Right renal pelvis (tissue), 4 donors: ENCODE data around the gene MIS18A. TPM values are rescaled to one million over a fixed set of nuclear protein-coding genes. Genes with fewer than 3 reads are reported as not detected.
A peak's percentile ranks its signal among the peaks of the same experiment; 100 is the strongest.
"Not testable (repeated sequence)": the region's sequence is repeated elsewhere in the genome, so short reads cannot be mapped to it uniquely, and the experiment has no call there.

Experiments
- DNase-seq, 4 donors: peaks; one replicate each; pipeline ENCODE4 v3.0.0-alpha.2; 2013; ENCODE audit warnings: low read depth in 4 of 4, low spot score in 3 of 4, missing footprints in 1 of 4
- polyA plus RNA-seq, 4 donors: library from polyadenylated mRNA; unstranded; fragments of 120-200 nt; gene quantifications; one replicate each; pipeline ENCODE4 v1.2.1, GENCODE V29; 2013; ENCODE audit not compliant: insufficient read length in 4 of 4

MIS18A gene, protein sequence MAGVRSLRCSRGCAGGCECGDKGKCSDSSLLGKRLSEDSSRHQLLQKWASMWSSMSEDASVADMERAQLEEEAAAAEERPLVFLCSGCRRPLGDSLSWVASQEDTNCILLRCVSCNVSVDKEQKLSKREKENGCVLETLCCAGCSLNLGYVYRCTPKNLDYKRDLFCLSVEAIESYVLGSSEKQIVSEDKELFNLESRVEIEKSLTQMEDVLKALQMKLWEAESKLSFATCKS
- polyA plus RNA-seq, result 10 to 100 TPM; 23.7 to 26.7 (median 25.3) TPM

DNA sequence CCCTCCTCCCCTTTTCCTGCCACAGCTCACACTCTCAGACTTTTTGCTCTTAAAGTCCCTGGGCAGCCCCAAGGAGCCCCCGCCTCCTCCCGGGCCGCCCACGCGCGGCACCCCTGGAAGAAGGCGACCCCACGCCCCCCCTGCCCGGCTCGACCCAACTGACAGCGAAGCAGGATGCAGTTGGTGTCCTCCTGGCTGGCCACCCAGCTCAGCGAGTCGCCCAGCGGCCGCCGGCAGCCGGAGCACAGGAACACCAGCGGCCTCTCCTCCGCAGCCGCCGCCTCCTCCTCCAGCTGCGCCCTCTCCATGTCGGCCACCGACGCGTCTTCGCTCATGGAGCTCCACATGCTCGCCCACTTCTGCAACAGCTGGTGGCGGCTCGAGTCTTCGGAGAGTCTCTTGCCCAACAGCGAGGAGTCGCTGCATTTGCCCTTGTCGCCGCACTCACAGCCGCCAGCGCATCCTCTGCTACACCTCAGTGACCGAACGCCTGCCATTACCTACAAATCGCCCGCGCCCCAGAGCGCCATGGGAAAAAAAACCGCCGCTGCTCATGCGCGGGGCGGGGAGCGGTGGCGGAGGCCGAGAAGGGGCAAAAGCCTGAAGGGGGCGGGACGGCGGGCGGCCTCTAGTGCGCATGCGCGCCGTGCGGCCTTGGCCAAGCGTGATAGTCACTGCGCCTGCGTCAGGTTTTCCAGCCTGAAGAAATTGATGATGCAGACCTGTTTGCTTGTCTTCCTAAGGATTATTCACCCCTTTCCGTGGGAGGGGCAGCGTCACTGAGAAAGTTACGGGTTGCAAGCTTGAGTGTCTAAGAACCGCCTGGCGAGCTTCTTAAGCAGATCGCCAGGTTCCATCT, at the start of gene MIS18A:
MIS18A (minus strand) TSS at position 532 of the 859 bp plus-strand sequence; CDS start at position 497, 35 bp downstream.
- peak; percentile 90 to 93 (median 92) for DNase-seq

DNA sequence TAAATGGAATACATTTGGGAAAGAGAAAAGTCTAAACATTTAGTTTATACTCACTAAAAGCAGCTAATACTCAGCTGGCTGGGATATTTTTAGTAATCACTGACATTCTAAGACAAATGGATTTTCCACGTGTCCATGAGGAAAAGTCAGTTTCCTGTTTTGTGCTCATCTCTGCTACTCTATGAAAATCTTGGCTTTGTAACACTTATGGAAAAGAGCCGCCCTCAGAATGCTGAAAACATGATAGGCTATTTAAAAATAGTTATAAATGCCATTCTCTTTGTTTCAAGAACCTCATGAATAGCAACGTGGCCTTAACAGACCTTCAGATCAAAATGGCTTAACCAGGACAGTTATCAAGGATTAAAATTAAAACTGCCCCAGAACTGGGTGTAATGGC, 49.7 kb upstream of the MIS18A start:
- DNase-seq, result peak in 1 of 4 donors; percentile 38

DNA sequence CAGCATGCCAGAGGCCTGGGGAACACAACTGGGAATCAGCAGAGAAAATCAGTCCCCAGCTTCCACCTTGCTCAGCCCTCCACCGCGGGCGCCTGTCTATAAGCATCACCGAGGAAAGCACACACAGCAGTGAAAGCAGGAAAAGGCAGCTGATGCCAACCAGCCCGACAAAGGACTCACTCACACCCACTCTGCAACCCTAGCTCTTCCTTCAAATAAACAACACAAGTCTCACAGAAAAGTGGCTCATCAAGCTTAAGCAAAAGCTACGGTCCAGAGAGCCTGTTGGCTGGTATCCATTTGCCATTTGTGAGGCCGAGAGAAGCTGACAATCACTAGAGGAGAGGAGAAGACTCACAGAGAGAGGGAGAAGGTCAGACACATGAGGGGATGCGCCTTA, 46.9 kb upstream of the MIS18A start:
- no peak for DNase-seq

DNA sequence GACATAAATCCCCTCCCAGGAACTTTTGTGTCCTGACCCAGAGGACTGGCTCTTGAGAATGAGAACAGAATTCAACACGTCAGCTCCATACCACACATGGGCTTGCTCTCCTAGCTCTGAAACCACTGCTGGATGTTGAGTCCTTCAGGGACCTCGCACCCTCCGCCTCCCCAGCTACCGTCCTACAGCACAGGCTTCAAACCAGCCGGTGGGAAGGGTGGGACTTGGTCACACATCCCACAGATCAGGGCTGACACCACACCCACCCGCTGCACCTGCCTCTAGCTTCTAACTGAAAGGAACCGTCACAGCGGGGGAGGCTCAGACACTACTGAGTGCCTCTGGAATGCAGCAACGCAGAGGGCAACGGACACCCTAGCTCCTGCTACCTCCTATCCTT, 43.8 kb upstream of the MIS18A start:
- no peak for DNase-seq

DNA sequence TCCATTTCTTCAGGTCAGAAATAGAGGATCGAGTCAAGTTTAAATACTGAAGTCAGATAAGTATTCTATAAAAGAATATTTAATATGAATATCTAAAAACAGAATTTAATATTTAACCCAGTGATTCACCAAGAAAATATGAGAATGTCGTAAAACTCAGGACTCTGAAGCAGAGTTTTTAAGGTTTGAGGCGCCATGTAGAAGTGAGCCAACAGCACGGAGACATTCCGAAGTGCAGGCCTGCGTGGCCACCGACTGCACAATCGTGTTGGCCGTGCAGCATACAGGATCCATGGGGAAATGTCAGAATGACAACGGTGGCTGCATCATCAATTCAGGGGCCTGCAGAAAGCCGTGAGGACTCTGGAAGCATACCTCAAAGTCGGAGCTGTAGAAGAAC, 43.3 kb upstream of the MIS18A start:
- DNase-seq, result no peak

DNA sequence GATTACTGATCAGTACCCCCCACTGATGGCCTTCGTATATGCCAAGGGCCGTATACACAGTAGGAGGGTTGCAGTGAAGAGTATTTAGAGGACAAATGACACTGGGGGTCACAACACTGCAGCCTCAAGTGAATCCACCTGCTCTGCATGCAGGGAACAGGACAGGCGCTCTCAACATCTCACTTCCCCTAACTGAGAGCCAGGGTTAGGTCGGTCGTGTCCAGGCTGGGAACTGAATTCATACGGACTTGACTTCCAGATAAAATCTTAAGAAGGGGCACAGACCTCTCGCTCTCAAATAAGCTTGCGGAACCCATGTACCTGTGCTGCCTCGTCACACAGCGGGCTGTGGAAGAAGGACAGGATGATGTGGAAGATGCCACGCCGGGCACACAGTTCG, 42.6 kb upstream of the MIS18A start:
- no peak for DNase-seq

DNA sequence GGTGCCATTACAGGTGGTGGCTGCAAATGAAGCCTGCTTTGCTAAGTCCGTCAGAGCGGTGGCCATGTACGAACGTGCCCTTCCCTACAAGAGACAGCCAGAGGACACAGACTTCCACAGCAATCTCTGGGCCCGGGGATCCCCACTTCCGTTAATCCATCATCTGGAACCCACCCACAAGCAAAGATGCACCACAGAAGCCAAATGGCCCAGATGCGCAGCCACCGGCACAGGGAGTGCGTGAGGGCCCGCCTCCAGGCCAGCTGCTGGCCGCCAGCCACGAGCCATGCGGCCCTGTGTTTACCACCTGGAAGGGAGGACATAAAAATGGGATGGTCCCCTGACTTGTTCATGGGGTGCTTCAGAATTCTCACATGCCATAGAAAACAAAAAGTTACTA, 41.9 kb upstream of the MIS18A start:
- DNase-seq, result no peak

DNA sequence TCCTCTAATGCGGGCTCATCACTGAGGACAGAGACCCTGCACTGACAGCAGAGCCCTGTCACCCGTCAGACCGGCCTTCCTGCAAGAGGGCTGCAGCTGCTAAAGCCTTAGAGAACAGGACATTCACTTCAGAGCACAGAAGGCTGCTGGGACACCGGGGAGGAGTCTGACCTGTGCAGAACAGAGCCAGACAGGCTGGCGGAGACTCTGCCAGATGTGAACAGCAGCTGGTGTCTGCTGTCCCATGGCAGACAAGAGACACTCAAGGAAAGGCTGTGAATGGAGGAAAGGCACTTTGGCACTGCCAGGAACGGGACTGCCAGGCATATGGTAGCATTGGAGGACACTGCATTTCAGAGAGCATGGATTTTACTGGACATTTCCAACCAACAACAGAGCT, 41.2 kb upstream of the MIS18A start:
- no peak for DNase-seq

DNA sequence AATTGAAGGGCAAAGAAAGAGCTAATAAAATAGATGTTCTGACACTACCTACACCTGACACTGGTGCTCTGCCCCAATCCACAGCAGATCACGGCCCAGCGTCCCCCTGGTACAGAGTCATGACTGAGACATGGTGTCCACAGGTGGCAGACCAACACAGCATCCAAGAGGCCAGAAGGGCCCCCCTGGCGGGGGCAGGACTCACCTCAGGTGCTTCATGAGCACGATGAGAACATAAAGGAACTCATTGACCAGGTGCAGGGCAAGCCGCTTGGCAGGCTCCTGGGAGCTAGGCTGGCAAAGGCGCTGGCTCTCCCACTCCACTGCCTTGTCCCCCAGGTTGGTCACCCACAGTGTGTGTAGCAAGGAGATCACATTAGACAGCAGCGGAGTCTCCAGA, 40.2 kb upstream of the MIS18A start:
- no peak for DNase-seq

DNA sequence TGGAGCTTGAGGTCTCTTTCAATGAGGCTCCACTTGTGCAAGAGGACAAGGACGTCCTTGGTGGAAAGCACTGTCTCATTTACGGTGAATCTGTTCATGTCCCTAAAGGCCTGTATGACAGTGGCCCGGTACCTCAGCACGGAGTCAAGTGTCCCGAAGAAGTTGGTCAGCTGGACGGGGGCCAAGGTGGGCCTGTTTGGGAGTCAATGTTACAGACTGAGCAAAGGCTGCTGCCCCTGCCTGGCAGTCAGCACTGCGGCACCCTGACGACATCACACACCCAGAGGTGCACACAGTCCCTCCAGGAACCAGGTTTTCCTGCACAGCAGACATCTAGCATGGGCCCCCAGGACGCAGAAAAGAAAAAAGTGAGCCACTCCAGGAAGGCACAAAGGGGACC, 38.9 kb upstream of the MIS18A start:
- no peak for DNase-seq

DNA sequence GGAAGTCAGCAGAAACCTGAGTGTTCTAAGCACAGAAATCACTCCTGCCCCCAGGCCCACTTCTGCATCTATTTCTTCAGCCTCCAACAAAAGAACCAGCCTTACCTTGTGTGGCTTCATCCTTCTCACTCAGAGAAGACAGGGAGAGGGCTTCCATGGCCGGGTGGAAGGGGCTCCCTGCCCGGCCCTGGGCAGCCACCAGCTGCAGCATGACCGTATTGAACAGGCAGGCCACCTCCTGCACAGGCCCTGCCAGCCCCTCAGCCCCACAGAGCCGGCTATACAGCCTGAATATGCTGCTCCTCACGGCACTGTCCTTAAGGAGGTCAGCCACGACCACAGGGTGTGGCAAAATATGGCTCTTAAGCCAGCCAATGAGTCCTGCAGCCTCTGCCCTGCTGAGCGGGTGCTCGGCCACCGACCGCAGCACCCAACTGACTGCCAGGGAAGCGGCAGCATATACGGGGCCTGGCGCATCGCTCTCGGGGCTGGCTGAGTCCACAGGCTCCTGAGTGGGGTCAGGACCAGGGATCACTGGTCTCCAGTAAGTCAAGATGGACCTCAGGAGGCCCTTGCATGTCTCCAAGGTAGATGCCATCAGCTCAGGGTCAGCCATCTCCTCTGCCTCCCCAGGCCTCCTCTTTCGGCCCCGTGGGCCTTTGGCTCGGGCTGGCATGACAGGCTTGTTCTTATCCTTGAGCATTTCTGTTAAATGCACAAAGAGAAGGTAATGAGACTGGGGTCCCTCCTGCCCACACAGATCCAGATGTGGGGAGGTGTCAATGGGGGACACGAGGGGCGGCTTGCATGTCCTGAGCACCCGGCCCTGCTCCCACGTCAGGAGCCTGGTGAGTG, 37.7 kb upstream of the MIS18A start:
- DNase-seq, result no peak

DNA sequence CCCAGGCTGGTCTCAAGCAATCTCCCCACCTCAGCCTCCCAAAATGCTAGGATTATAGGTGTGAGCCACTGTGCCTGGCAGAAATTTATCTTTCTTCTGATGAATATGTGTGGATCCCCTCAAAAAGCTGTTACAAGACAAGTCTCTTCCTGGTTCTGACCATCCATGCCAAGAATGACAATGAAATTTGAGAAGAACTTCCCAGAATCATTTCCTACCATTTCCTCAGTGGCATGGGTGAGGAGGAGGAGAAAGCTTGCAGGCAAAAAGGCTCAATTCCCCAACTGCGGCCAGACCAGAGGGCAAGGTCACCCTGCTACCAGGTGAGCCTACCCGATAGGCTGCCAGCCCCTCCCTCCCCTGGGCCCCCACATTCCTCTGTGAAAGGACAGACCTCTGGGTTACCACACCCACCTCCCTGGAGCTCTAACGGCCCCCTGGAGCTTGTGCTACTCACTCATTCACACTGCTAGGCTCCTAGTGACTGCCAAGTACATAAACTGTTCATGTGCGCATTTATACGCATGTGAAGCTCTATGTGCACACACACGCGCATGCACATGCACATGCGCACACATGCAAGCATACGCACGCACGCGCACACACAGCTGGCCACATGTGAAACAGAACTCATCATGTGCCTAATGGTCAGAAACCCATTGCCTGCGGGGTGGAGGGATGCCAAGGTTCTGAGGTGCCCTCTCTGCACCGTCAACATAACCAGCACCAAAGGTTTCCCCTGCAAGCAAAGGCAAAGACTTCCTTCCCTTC, 36.8 kb upstream of the MIS18A start:
- DNase-seq, result no peak

DNA sequence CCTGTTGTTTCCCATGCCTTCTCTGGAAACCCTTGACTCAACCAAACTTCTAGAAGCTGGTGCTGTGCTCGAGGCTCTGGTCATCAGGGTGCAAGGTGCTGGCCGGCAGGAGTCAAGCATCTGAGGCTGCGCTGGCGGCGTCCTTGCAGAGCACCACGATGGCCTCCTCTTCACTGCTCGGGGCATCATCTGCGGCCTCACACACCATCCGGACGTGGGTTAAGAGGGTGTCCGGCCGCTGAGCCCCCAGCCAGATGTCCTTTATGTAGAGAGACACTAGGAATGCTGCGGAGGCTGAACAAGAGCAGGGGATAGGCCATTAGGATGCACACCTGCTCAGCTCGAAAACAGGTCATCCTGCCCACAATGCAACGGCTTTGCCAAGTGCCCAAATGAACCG, 36.0 kb upstream of the MIS18A start:
- no peak for DNase-seq

DNA sequence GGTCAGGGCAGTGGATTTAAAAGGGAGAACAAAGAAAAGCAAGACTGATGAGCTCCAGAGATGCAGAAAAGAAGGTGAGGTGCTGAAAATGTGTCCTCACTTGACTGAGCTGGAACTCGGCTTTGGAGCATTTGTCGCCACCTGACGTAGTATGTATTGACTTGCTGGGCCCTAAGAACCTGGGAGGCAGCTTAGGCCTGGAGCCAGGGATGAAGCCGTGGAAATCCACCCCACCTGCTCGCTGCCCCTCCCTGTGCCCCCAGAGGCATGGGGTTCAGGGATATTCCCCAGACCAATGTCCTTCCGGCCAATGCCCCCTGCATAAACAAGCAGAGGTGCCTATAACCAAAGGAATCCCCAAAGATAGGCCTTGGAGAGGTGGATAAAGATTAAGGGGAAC, 34.1 kb upstream of the MIS18A start:
- no peak for DNase-seq

DNA sequence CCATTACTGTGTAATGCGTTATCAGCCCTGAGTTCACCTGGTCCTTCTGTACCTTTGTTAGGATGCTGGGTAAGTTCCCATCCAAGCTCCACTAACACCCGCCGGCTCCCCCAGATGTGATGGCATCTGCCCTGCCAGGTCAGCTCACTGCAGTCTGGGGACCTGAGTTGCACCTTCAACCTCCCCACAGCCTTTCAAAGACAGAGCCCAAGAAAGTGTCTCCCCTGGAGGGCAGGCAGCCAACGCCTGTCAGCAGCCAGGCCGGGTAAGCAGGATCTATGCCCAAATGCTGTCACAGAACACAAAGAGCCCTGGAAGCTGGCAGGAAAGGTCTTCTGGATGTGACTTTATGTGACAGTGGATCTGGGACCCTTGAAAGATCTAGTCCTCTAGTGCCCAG, 33.5 kb upstream of the MIS18A start:
- no peak for DNase-seq

DNA sequence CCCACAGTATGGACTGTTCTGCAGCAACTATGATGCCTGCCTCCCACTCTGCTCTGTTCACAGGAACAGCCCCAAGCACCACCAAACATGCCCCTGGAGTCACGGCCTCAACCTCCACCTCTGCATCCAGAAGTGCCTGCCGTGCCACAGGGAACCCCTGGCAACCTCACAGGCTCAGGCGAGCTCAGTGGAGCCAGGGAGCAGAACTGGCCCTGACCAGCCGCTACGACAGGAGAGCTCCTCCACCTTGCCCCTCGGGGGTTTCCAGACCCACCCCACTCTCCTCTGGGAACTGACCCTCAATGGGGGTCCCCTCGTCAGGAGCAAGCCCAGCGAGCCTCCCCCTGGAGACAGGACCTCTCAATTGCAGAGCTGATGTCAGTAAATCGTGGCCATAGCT, 32.8 kb upstream of the MIS18A start:
- no peak for DNase-seq

DNA sequence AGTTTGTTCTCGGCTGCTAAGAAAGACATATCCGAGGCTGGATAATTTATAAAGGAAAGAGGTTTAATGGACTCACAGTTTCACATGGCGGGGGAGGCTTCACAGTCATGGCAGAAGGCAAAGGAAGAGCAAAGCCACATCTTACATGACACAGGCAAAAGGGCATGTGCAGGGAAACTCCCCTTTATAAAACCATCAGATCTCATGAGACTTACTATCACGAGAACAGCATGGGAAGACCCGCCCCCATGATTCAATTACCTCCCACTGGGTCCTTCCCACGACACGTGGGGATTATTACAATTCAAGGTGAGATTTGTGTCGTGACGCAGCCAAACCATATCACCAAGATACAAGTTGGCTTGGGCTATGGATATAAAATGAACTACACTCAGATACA, 32.1 kb upstream of the MIS18A start:
- DNase-seq, result not testable (repeated sequence)

DNA sequence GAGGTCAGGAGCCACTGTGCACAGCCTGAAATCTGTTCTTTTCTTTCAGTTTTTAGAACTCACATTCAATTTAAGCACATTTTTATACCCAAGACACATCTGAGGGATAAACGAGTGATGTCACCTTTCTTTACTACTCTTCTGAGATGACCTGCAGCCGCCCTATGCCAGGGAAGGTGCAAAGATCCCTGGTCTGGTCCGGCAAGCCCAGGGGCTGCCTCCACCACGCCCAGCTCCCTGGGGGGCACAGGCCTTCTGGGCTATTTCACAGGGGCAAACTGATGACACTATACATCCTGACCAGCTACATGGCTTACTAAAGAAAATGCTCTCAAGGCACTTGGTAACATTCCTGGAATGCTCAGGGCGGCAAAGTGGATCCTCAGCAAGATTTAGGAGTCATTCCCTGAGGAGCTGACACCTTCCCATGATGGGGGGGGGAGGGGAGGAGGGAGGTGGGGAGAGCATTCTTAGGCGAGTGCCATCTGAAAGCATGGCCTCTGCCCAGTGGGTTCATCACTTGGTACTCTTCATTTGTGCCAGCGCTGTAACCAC, 31.1 kb upstream of the MIS18A start:
- DNase-seq, result no peak

DNA sequence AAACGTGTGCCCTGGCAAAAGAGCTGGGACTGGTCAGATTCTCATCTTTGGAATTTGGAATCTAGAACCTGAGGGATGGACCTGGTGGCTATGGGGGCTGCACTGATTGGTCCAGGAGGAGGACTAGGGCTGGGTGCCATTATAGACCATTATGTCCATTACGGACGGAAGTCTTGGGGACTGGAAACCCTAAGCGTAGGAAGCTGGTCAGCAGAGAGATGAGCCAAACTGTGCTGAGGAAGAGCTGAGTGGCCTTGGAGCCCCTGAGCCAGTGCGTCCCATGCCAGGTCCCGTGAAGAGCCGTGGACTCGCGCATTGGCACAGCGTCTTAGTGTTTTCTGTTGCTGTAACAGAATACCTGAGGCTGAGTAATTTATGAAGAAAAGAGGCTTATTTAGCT, 29.8 kb upstream of the MIS18A start:
- no peak for DNase-seq

DNA sequence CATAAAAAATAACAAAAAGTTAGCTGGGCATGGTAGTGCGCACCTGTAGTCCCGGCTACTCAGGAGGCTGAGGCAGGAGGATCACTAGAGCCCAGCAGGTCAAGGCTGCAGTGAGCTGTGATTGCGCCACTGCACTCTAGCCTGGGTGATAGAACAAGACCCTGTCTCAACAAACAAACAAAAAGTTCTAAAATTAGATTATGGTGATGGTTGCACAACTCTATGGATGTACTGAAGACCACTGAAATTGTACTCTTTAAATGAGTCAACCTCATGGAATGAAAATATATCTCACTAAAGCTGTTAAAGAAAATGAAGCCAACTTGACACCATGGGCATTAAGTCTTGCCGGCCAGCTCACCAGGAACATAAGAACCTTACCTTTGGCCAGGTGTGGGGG, 28.9 kb upstream of the MIS18A start:
- no peak for DNase-seq
